Stimulated activated CD4-positive, alpha-beta T cell treated with anti-CD3 and anti-CD28 coated beads, TNF-alpha, amount 100 ng/mL, for 4 hours (primary cell): Measurements from ENCODE around the gene CXCR4.

Source experiments
- DNase-seq, 3 experiments: peaks; one replicate each; pipeline ENCODE4 v3.0.0-alpha.2; 2020; ENCODE audit warnings: low read depth in 3 of 3

The CXCR4 gene

GRCh38 chr2:136117909-136118818 is at the start of gene CXCR4:
Gene CXCR4, minus strand, starts transcription at chr2:136118149. Its CDS starts 89 bp downstream, at chr2:136118060.
- peak; percentile 62 to 80 (median 70) for DNase-seq

- DNase-seq = no peak
These were observed 46.4 kb upstream of the CXCR4 start for GRCh38 chr2:136164280-136164776.

GRCh38 chr2:136162438-136162837 is 44.5 kb upstream of the CXCR4 start:
- DNase-seq = no peak

GRCh38 chr2:136156411-136156810 is 38.5 kb upstream of the CXCR4 start:
- DNase-seq = no peak

- no peak for DNase-seq
These were observed 36.4 kb upstream of the CXCR4 start for GRCh38 chr2:136154384-136154783.

- no peak for DNase-seq
These were observed 33.3 kb upstream of the CXCR4 start for GRCh38 chr2:136151021-136151971.

- no peak for DNase-seq
These were observed 31.1 kb upstream of the CXCR4 start for GRCh38 chr2:136149011-136149410.

GRCh38 chr2:136146564-136146963 is 28.6 kb upstream of the CXCR4 start:
- DNase-seq = no peak

GRCh38 chr2:136143603-136144451 is 25.9 kb upstream of the CXCR4 start:
- no peak for DNase-seq

GRCh38 chr2:136141510-136142149 is 23.7 kb upstream of the CXCR4 start:
- no peak for DNase-seq

- no peak for DNase-seq
These were observed 21.7 kb upstream of the CXCR4 start for GRCh38 chr2:136139631-136140030.

GRCh38 chr2:136137982-136138381 is 20.0 kb upstream of the CXCR4 start:
- no peak for DNase-seq

GRCh38 chr2:136136931-136137330 is 19.0 kb upstream of the CXCR4 start:
- no peak for DNase-seq

- peak in 1 of 3 experiments; percentile 44 for DNase-seq
These were observed 18.3 kb upstream of the CXCR4 start for GRCh38 chr2:136135921-136136906.

- no peak for DNase-seq
These were observed 17.5 kb upstream of the CXCR4 start for GRCh38 chr2:136135462-136135861.

GRCh38 chr2:136134126-136134525 is 16.2 kb upstream of the CXCR4 start:
- peak in 1 of 3 experiments; percentile 38 for DNase-seq

GRCh38 chr2:136133586-136133985 is 15.6 kb upstream of the CXCR4 start:
- DNase-seq = no peak

GRCh38 chr2:136133176-136133575 is 15.2 kb upstream of the CXCR4 start:
- no peak for DNase-seq

GRCh38 chr2:136132825-136133155 is 14.8 kb upstream of the CXCR4 start:
- no peak for DNase-seq
